Caco-2 (cell line): ENCODE measurements around the gene SLC16A1. TPM values are rescaled to one million over a fixed set of nuclear protein-coding genes. Genes with fewer than 3 reads are reported as not detected.
A peak's percentile ranks its signal among the peaks of the same experiment; 100 is the strongest.

Source experiments
- BruUV-seq: library from RNA; stranded (reverse); fragments of 400-500 nt; replicated peaks from 2 replicates; lab custom pipeline; 2021; lab: Mats Ljungman, UMichigan
- CTCF ChIA-PET: fragments of 300-600 bp; sonication (Branson Sonifier 250); formaldehyde crosslinking; loops from one replicate; lab custom pipeline; 2022; ENCODE audit warnings: antibody characterized with exemption; lab: Charles Lee
- POLR2A ChIA-PET: fragments of 300-600 bp; sonication (Branson Sonifier 250); formaldehyde crosslinking; loops from one replicate; lab custom pipeline; 2022; ENCODE audit warnings: antibody characterized with exemption; lab: Charles Lee
- DNase-seq, 2 experiments: peaks; one replicate each; pipeline versions ENCODE4 v3.0.0 to v3.0.0-alpha.2; 2020 to 2022
- H3K27me3 ChIP-seq: replicated peaks from 2 replicates; pipeline ENCODE4 v1.6.0; 2011; ENCODE audit warnings: low read length; ENCODE audit not compliant: control insufficient read depth, insufficient read depth
- H3K36me3 ChIP-seq: 2 replicates; pipeline ENCODE4 v1.5.1; 2011; ENCODE audit warnings: low read length; ENCODE audit not compliant: control insufficient read depth, insufficient read depth
- H3K4me1 ChIP-seq: fragments of 250-450 bp; sonication (Bioruptor Pico); 2 replicates; pipeline ENCODE4 v1.5.1; 2020; ENCODE audit warnings: mild to moderate bottlenecking
- H3K4me3 ChIP-seq: 2 replicates; pipeline ENCODE4 v1.5.1; 2011; ENCODE audit warnings: low read depth, mild to moderate bottlenecking, control low read depth, low read length
- H3K9me3 ChIP-seq: fragments of 250-450 bp; sonication (Bioruptor Pico); 2 replicates; pipeline ENCODE4 v1.5.1; 2020; ENCODE audit warnings: mild to moderate bottlenecking, moderate library complexity
- H3K27ac Mint-ChIP-seq: one replicate; pipeline ENCODE4 v1.8.0; 2022; ENCODE audit warnings: mixed read lengths; ENCODE audit not compliant: unreplicated experiment
- H3K27me3 Mint-ChIP-seq: one replicate; pipeline ENCODE4 v1.8.0; 2022; ENCODE audit warnings: mixed read lengths; ENCODE audit not compliant: insufficient read depth, unreplicated experiment
- H3K36me3 Mint-ChIP-seq: one replicate; pipeline ENCODE4 v1.8.0; 2022; ENCODE audit warnings: mild to moderate bottlenecking, mixed read lengths; ENCODE audit not compliant: insufficient read depth, unreplicated experiment
- H3K4me1 Mint-ChIP-seq: one replicate; pipeline ENCODE4 v1.8.0; 2022; ENCODE audit warnings: low read depth, mixed read lengths; ENCODE audit not compliant: unreplicated experiment
- H3K4me3 Mint-ChIP-seq: one replicate; pipeline ENCODE4 v1.8.0; 2022; ENCODE audit warnings: mild to moderate bottlenecking, moderate library complexity, mixed read lengths; ENCODE audit not compliant: unreplicated experiment
- H3K9me3 Mint-ChIP-seq: one replicate; pipeline ENCODE4 v1.8.0; 2022; ENCODE audit warnings: mixed read lengths; ENCODE audit not compliant: unreplicated experiment
- CTCF ChIP-seq, 2 experiments: fragments of 200-600 bp in 1 of 2; IDR thresholded peaks; 1 replicate in 1 of 2; 2 replicates in 1 of 2; pipeline versions ENCODE4 v1.5.1 to v1.8.0; 2011 to 2022; ENCODE audit warnings: antibody characterized with exemption in 1 of 2, control low read depth in 1 of 2, inconsistent platforms in 1 of 2, low read depth in 1 of 2, low read length in 1 of 2, mild to moderate bottlenecking in 1 of 2, moderate library complexity in 1 of 2; ENCODE audit not compliant: insufficient read depth in 1 of 2, severe bottlenecking in 1 of 2, unreplicated experiment in 1 of 2
- intact Hi-C: fragments of 100-400 bp; cut with micrococcal nuclease; formaldehyde crosslinking; loops from one replicate; pipeline ENCODE4 v1.10.0; 2022; ENCODE audit not compliant: unreplicated experiment
- total RNA-seq: library from RNA; stranded (reverse); gene quantifications from 2 replicates; pipeline ENCODE4 v1.2.3, GENCODE V29; 2022

SLC16A1 gene
- total RNA-seq, 1 experiment from 2014 or later, result 107 TPM

GRCh38 chr1:112937495-112937894 lies 18.5 kb downstream of the SLC16A1 start:
- intact Hi-C loops, result loop anchor here (2.0 kb wide), 1 partner anchor 17 kb away; no protein-coding TSS in a partner anchor
- BruUV-seq, result no TSS peak
- no peak overlapping the region for H3K4me3 ChIP-seq
- Mint-ChIP-seq H3K27ac (no peak overlapping the region), H3K4me1 (peaks cover 22% of the 10 kb centered on the region), H3K9me3 (no peaks in the 10 kb centered on the region), H3K4me3 (no peak overlapping the region), H3K36me3 (peaks cover 26% of the 10 kb centered on the region), H3K27me3 (no peaks in the 10 kb centered on the region)
- no peaks in the 10 kb centered on the region for H3K36me3 ChIP-seq
- POLR2A ChIA-PET, result interaction anchor here (0.8 kb wide), 1 partner anchor 88 kb away, joined by 6 read pairs; no protein-coding TSS in a partner anchor
- no peaks in the 10 kb centered on the region for H3K9me3 ChIP-seq
- CTCF ChIA-PET, result no interaction called here
- H3K27me3 ChIP-seq, result no peaks in the 10 kb centered on the region
- H3K4me1 ChIP-seq, result peaks cover 27% of the 10 kb centered on the region
- DNase-seq, result no peak
- no peak for TF ChIP-seq CTCF (IDR thresholded peaks at IDR 0.05; ENCODE audit: insufficient read depth in 1 of 2, low read depth in 1 of 2, low read length in 1 of 2, severe bottlenecking in 1 of 2, unreplicated experiment in 1 of 2)

GRCh38 chr1:112937070-112937469 lies 18.9 kb downstream of the SLC16A1 start:
- H3K9me3 ChIP-seq, result no peaks in the 10 kb centered on the region
- H3K27me3 Mint-ChIP-seq, result no peaks in the 10 kb centered on the region
- peaks cover 27% of the 10 kb centered on the region for H3K4me1 ChIP-seq
- CTCF ChIA-PET, result interaction anchor here (0.9 kb wide), 1 partner anchor 135 kb away, joined by 4 read pairs; the partner anchor contains the start of gene LRIG2
- H3K36me3 Mint-ChIP-seq, result peaks cover 29% of the 10 kb centered on the region
- POLR2A ChIA-PET, result interaction anchor here (0.8 kb wide), 1 partner anchor 88 kb away, joined by 6 read pairs; no protein-coding TSS in a partner anchor
- BruUV-seq, result no TSS peak
- peaks cover 22% of the 10 kb centered on the region for H3K4me1 Mint-ChIP-seq
- TF ChIP-seq CTCF (IDR thresholded peaks at IDR 0.05; ENCODE audit: insufficient read depth in 1 of 2, low read depth in 1 of 2, low read length in 1 of 2, severe bottlenecking in 1 of 2, unreplicated experiment in 1 of 2), result no peak
- no peak overlapping the region for H3K27ac Mint-ChIP-seq
- no peak for DNase-seq
- H3K36me3 ChIP-seq, result no peaks in the 10 kb centered on the region
- H3K4me3 ChIP-seq, result no peak overlapping the region
- H3K27me3 ChIP-seq, result no peaks in the 10 kb centered on the region
- no peak overlapping the region for H3K4me3 Mint-ChIP-seq
- no peaks in the 10 kb centered on the region for H3K9me3 Mint-ChIP-seq
- intact Hi-C loops, result loop anchor here (2.0 kb wide), 1 partner anchor 18 kb away; no protein-coding TSS in a partner anchor

GRCh38 chr1:112935461-112936111 lies 20.4 kb downstream of the SLC16A1 start:
- TSS peak; percentile 42 for BruUV-seq
- H3K9me3 Mint-ChIP-seq, result no peaks in the 10 kb centered on the region
- ChIA-PET POLR2A (interaction anchor here (0.6 to 0.8 kb wide), 3 partner anchors 15 to 21 kb away, joined by 3 to 4 read pairs (median 3); partner anchors contain the start of gene SLC16A1), CTCF (interaction anchor here (1.2 kb wide), 2 partner anchors 107 to 137 kb away, joined by 3 to 5 read pairs; partner anchors contain the start of gene LRIG2)
- Histone ChIP-seq H3K4me1 (peaks cover 35% of the 10 kb centered on the region), H3K4me3 (no peak overlapping the region), H3K9me3 (no peaks in the 10 kb centered on the region), H3K36me3 (no peaks in the 10 kb centered on the region), H3K27me3 (no peaks in the 10 kb centered on the region)
- no peak for TF ChIP-seq CTCF (IDR thresholded peaks at IDR 0.05; ENCODE audit: insufficient read depth in 1 of 2, low read depth in 1 of 2, low read length in 1 of 2, severe bottlenecking in 1 of 2, unreplicated experiment in 1 of 2)
- DNase-seq, result no peak
- H3K27ac Mint-ChIP-seq, result peak overlapping the region; percentile 49
- intact Hi-C loops, result loop anchor here (2.0 kb wide), 1 partner anchor 19 kb away; no protein-coding TSS in a partner anchor
- no peak overlapping the region for H3K4me3 Mint-ChIP-seq
- peaks cover 22% of the 10 kb centered on the region for H3K4me1 Mint-ChIP-seq
- H3K36me3 Mint-ChIP-seq, result peaks cover 28% of the 10 kb centered on the region
- H3K27me3 Mint-ChIP-seq, result no peaks in the 10 kb centered on the region
